ENCODE data around the gene MFAP3. TPM values are rescaled to one million over a fixed set of nuclear protein-coding genes. Genes with fewer than 3 reads are reported as not detected.

The MFAP3 gene
- total and polyA plus RNA-seq, 2 donors from 2014 or later: 3.1 to 36.4 TPM

DNA sequence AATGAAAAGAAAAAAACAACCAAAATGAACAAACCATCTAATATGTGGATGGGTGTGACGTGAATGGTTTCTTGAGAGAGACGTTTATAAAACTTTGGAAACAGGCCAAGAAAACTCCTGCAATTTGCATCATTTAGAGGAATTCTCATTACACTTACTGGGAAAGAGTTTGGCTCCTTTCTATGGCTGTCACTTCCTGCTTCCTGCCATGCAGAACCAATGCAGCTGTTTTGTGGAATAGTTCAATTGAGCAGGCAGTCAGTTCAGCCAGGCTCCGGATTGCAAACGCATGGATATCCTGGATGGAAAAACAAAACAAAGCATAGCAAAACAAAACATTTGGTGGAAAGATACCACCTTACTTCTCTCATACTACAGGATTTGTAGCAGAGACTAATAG is 36.7 kb upstream of the MFAP3 start:
- DNase-seq (peak in 3 of 5 donors; percentile 28 to 81 (median 57)), FAIRE-seq (no peak)
- Histone ChIP-seq H3K27me3 (ENCODE audit: control insufficient read depth, insufficient read depth, low read length) (no peaks in the 10 kb centered on the region), H3K36me3 (ENCODE audit: control insufficient read depth in 2 of 3, insufficient read depth in 3 of 3, low read length in 3 of 3) (peaks cover 0 to 9% (median 4%) of the 10 kb centered on the region in 3 donors), H3K4me1 (ENCODE audit: control insufficient read depth in 2 of 3, insufficient read depth in 2 of 3, low read depth in 1 of 3, low read length in 3 of 3) (no peaks in the 10 kb centered on the region), H3K9ac (ENCODE audit: low read length in 3 of 3) (no peak overlapping the region), H3K27ac (ENCODE audit: low read depth in 2 of 2, low read length in 2 of 2) (peak overlapping the region; percentile 48 to 66), H3K4me3 (ENCODE audit: low read length in 3 of 3) (no peak overlapping the region), H3K9me3 (ENCODE audit: control insufficient read depth in 2 of 3, insufficient read depth in 1 of 3, low read length in 3 of 3) (no peaks in the 10 kb centered on the region)
- intact Hi-C loops (cut with DNase I): no loop called here
- TF ChIP-seq, protein P1, sequence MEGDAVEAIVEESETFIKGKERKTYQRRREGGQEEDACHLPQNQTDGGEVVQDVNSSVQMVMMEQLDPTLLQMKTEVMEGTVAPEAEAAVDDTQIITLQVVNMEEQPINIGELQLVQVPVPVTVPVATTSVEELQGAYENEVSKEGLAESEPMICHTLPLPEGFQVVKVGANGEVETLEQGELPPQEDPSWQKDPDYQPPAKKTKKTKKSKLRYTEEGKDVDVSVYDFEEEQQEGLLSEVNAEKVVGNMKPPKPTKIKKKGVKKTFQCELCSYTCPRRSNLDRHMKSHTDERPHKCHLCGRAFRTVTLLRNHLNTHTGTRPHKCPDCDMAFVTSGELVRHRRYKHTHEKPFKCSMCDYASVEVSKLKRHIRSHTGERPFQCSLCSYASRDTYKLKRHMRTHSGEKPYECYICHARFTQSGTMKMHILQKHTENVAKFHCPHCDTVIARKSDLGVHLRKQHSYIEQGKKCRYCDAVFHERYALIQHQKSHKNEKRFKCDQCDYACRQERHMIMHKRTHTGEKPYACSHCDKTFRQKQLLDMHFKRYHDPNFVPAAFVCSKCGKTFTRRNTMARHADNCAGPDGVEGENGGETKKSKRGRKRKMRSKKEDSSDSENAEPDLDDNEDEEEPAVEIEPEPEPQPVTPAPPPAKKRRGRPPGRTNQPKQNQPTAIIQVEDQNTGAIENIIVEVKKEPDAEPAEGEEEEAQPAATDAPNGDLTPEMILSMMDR (IDR thresholded peaks at IDR 0.05; ENCODE audit: borderline replicate concordance, extremely low read depth, insufficient read depth): no peak

DNA sequence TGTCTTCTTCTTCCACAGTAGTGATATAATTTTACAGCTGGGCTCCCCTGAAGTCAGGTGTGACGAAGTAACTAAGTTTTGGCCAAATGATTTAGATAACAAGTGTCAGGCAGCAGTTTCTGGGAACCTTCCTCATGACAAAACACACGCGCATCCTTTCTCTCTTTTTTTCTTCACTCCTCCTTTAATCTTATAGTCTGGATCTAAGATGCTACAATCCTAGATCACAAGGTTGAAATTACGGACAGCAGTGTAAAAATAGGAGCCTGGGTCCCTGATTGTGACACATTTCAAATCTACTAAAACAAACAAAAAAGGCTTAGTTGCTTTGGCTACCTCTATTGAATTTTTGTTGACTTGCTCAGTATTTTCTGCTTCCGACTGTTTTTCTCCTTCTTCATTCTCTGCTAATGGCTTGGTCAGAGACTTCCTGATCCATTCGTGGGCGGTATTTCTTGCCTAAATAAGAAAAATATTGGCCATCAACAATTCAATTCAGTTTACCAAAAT is 36.2 kb upstream of the MFAP3 start:
- Histone ChIP-seq H3K4me3 (ENCODE audit: low read length in 3 of 3) (no peak overlapping the region), H3K4me1 (ENCODE audit: control insufficient read depth in 2 of 3, insufficient read depth in 2 of 3, low read depth in 1 of 3, low read length in 3 of 3) (no peaks in the 10 kb centered on the region), H3K36me3 (ENCODE audit: control insufficient read depth in 2 of 3, insufficient read depth in 3 of 3, low read length in 3 of 3) (peaks cover 0 to 7% (median 4%) of the 10 kb centered on the region in 3 donors), H3K9ac (ENCODE audit: low read length in 3 of 3) (no peak overlapping the region), H3K27ac (ENCODE audit: low read depth in 2 of 2, low read length in 2 of 2) (peak overlapping the region; percentile 39 to 66), H3K27me3 (ENCODE audit: control insufficient read depth, insufficient read depth, low read length) (no peaks in the 10 kb centered on the region), H3K9me3 (ENCODE audit: control insufficient read depth in 2 of 3, insufficient read depth in 1 of 3, low read length in 3 of 3) (no peaks in the 10 kb centered on the region)
- TF ChIP-seq, protein P1 (IDR thresholded peaks at IDR 0.05; ENCODE audit: borderline replicate concordance, extremely low read depth, insufficient read depth): no peak
- FAIRE-seq (no peak), DNase-seq (peak in 1 of 5 donors; percentile 2)
- intact Hi-C loops (cut with DNase I): no loop called here

DNA sequence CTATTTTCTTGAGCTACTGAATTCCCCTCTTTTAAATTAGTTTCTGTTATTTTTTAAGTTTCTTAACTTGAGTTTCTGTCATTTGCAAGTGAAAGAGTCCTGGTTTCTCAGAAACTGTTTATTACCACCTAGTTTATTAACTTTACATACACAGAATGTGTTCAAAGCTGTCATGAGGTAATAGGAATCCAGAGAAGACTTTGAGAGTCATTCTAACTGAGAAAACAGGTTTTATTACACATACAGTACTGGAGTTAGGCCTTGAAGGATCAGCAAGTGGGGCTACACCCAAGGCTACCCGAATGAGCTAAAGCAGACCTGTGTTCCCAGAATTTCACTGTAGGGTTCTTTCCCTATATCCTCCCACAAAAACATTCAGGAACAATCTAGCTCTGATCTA is 33.1 kb upstream of the MFAP3 start:
- intact Hi-C loops (cut with DNase I): no loop called here
- Histone ChIP-seq H3K9ac (ENCODE audit: low read length in 3 of 3) (no peak overlapping the region), H3K4me1 (ENCODE audit: control insufficient read depth in 2 of 3, insufficient read depth in 2 of 3, low read depth in 1 of 3, low read length in 3 of 3) (no peaks in the 10 kb centered on the region), H3K27ac (ENCODE audit: low read depth in 2 of 2, low read length in 2 of 2) (no peak overlapping the region), H3K27me3 (ENCODE audit: control insufficient read depth, insufficient read depth, low read length) (no peaks in the 10 kb centered on the region), H3K9me3 (ENCODE audit: control insufficient read depth in 2 of 3, insufficient read depth in 1 of 3, low read length in 3 of 3) (no peaks in the 10 kb centered on the region), H3K36me3 (ENCODE audit: control insufficient read depth in 2 of 3, insufficient read depth in 3 of 3, low read length in 3 of 3) (peaks cover 0 to 5% (median 5%) of the 10 kb centered on the region in 3 donors), H3K4me3 (ENCODE audit: low read length in 3 of 3) (no peak overlapping the region)
- TF ChIP-seq, protein P1 (IDR thresholded peaks at IDR 0.05; ENCODE audit: borderline replicate concordance, extremely low read depth, insufficient read depth): no peak
- no peak for FAIRE-seq
- DNase-seq: no peak

DNA sequence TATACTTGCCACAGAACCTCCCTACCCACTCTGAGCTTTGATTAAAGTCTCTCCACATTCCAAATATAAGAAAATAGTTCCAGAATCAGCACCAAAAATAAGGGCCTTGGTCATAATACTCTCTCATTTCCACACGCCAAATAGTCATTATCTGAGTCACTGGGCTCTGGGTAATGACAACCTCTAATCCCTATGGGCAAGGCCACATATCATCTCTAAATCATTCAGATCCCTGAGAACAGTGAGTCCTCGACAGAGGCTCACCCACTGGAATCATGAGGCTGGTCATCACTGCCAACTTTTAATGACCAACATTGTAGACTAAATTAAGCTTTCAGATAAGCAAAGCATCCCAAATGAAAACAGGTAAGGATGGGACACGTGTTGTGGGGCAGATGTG is 28.1 kb upstream of the MFAP3 start:
- intact Hi-C loops (cut with DNase I): no loop called here
- no peak overlapping the region for H3K4me3 ChIP-seq (ENCODE audit: low read length in 3 of 3)
- TF ChIP-seq, protein P1 (IDR thresholded peaks at IDR 0.05; ENCODE audit: borderline replicate concordance, extremely low read depth, insufficient read depth): no peak
- H3K27ac ChIP-seq (ENCODE audit: low read depth in 2 of 2, low read length in 2 of 2): no peak overlapping the region
- no peaks in the 10 kb centered on the region for H3K4me1 ChIP-seq (ENCODE audit: control insufficient read depth in 2 of 3, insufficient read depth in 2 of 3, low read depth in 1 of 3, low read length in 3 of 3)
- DNase-seq (no peak), FAIRE-seq (no peak)
- H3K9me3 ChIP-seq (ENCODE audit: control insufficient read depth in 2 of 3, insufficient read depth in 1 of 3, low read length in 3 of 3): no peaks in the 10 kb centered on the region
- no peaks in the 10 kb centered on the region for H3K27me3 ChIP-seq (ENCODE audit: control insufficient read depth, insufficient read depth, low read length)
- H3K9ac ChIP-seq (ENCODE audit: low read length in 3 of 3): no peak overlapping the region
- peaks cover 2 to 23% (median 7%) of the 10 kb centered on the region in 3 donors for H3K36me3 ChIP-seq (ENCODE audit: control insufficient read depth in 2 of 3, insufficient read depth in 3 of 3, low read length in 3 of 3)
